K562 (cell line): Measurements from ENCODE around the gene AMIGO3. TPM values are rescaled to one million over a fixed set of nuclear protein-coding genes. Genes with fewer than 3 reads are reported as not detected.

ENCODE experiments used
- E2F5 ChIP-seq: sonication (generic); formaldehyde crosslinking; IDR thresholded peaks from 2 replicates; pipeline ENCODE4 v1.8.0; 2022; ENCODE audit warnings: mild to moderate bottlenecking, missing genetic modification reagents
- GATAD2A ChIP-seq: fragments of 450-650 bp; IDR thresholded peaks from 2 replicates; pipeline ENCODE4 v1.6.1; 2017
- SMAD2 ChIP-seq: fragments of 150-350 bp; IDR thresholded peaks from 2 replicates; pipeline ENCODE4 v1.6.1; 2014; ENCODE audit warnings: low read depth, mild to moderate bottlenecking, low read length
- ZNF609 ChIP-seq: sonication (generic); formaldehyde crosslinking; IDR thresholded peaks from 2 replicates; pipeline ENCODE4 v1.8.1; 2023; ENCODE audit warnings: missing genetic modification reagents, mild to moderate bottlenecking, borderline replicate concordance
- ZNF764 ChIP-seq: fragments of 250-450 bp; sonication (Bioruptor Pico); IDR thresholded peaks from 2 replicates; pipeline ENCODE4 v1.4.0; 2020; ENCODE audit warnings: low read depth, mild to moderate bottlenecking, moderate library complexity
- polyA plus RNA-seq, 8 experiments: library from polyadenylated mRNA; depleted of rRNA in 4 of 8; stranded (reverse) in 5 of 8; unstranded in 3 of 8; fragments of >200 nt; fragmentation: Nextera tagmentation in 2 of 8; fragmentation: Illumina TruSeq in 1 of 8; extraction: Ambion mirVana in 2 of 8; extraction: Trizol in 1 of 8; gene quantifications; 2 replicates each; pipeline versions ENCODE4 v1.2.1 to v1.2.3, GENCODE V29; 2011 to 2014; ENCODE audit warnings: inconsistent platforms in 1 of 8, missing spikeins in 1 of 8
- total RNA-seq, 7 experiments: library from RNA; depleted of rRNA in 6 of 7; stranded (reverse); fragments of >200 nt in 6 of 7; fragmentation: Illumina TruSeq in 2 of 7; extraction: Trizol in 2 of 7; gene quantifications; 2 replicates each; pipeline versions ENCODE4 v1.2.1 to v1.2.3, GENCODE V29; 2011 to 2021; ENCODE audit warnings: low replicate concordance in 1 of 7

Gene AMIGO3
- total and polyA plus RNA-seq, 9 of the 15 experiments (the other 6 are each of a cell fraction or from before 2014, with no cell fraction given) = 0.13 to 2.8 (median 0.44) TPM; not detected in 4

GRCh38 chr3:49712631-49713317 lies 6.7 kb downstream of the AMIGO3 start (continued):
- TF ChIP-seq ZNF609 = no peak
- no peak for TF ChIP-seq GATAD2A
- no peak for TF ChIP-seq E2F5 (CRISPR knock-in tag)
- TF ChIP-seq ZNF764 = no peak
- TF ChIP-seq SMAD2 = no peak
- TF ChIP-seq, all 486 proteins: peak for 0
